ENCODE data around the gene TMEM179. TPM values are rescaled to one million over a fixed set of nuclear protein-coding genes. Genes with fewer than 3 reads are reported as not detected.

The TMEM179 gene
- total and polyA plus RNA-seq, 2 donors (not counting 3 experiments of a cell fraction or from before 2014, with no cell fraction given) = 0.14 TPM; not detected in 1

- ChIA-PET CTCF (interaction anchor here (1.0 to 1.9 kb wide), 3 partner anchors 8 to 468 kb away, joined by 3 to 9 read pairs (median 3); no protein-coding TSS in a partner anchor), POLR2A (no interaction called here)
- FAIRE-seq (no peak), DNase-seq (ENCODE audit: low read depth, low spot score) (no peak)
- H3K4me1 ChIP-seq (ENCODE audit: control insufficient read depth, extremely low read depth, insufficient read depth, low read length) = no peaks in the 10 kb centered on the region
- H4K20me1 ChIP-seq (replicated peaks; ENCODE audit: control insufficient read depth, extremely low read depth, insufficient read depth, low read length) = no peaks in the 10 kb centered on the region
- H3K9ac ChIP-seq (replicated peaks; ENCODE audit: extremely low read depth, insufficient read depth, low read length) = no peak overlapping the region
- H2AFZ ChIP-seq (ENCODE audit: low read depth, low read length) = no peak overlapping the region
- H3K4me2 ChIP-seq (ENCODE audit: insufficient read depth, low read length) = no peak overlapping the region
- TF ChIP-seq GATA2 (IDR thresholded peaks at IDR 0.05; ENCODE audit: insufficient read depth, insufficient read length, low read depth, low read length) = no peak
- TF ChIP-seq EZH2 (IDR thresholded peaks at IDR 0.05; ENCODE audit: borderline replicate concordance, low read depth, low read length, severe bottlenecking) = no peak
- no peak for TF ChIP-seq POLR2A (IDR thresholded peaks at IDR 0.05; ENCODE audit: low read depth, low read length)
- TF ChIP-seq FOS (IDR thresholded peaks at IDR 0.05; ENCODE audit: borderline replicate concordance, insufficient read depth, low read length) = no peak
- no peak for TF ChIP-seq MYC (IDR thresholded peaks at IDR 0.05; ENCODE audit: low read depth, low read length)
- TF ChIP-seq, protein P1, sequence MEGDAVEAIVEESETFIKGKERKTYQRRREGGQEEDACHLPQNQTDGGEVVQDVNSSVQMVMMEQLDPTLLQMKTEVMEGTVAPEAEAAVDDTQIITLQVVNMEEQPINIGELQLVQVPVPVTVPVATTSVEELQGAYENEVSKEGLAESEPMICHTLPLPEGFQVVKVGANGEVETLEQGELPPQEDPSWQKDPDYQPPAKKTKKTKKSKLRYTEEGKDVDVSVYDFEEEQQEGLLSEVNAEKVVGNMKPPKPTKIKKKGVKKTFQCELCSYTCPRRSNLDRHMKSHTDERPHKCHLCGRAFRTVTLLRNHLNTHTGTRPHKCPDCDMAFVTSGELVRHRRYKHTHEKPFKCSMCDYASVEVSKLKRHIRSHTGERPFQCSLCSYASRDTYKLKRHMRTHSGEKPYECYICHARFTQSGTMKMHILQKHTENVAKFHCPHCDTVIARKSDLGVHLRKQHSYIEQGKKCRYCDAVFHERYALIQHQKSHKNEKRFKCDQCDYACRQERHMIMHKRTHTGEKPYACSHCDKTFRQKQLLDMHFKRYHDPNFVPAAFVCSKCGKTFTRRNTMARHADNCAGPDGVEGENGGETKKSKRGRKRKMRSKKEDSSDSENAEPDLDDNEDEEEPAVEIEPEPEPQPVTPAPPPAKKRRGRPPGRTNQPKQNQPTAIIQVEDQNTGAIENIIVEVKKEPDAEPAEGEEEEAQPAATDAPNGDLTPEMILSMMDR (IDR thresholded peaks at IDR 0.05; ENCODE audit: extremely low read depth in 1 of 2, insufficient read depth in 1 of 2, low read depth in 1 of 2, low read length in 2 of 2) = no peak
- TF ChIP-seq JUN (IDR thresholded peaks at IDR 0.05; ENCODE audit: borderline replicate concordance, insufficient read depth, insufficient read length, low read depth) = no peak
- TF ChIP-seq POLR2AphosphoS5 (IDR thresholded peaks at IDR 0.05; ENCODE audit: insufficient read depth, low read depth, low read length) = no peak
- TF ChIP-seq, protein P2, sequence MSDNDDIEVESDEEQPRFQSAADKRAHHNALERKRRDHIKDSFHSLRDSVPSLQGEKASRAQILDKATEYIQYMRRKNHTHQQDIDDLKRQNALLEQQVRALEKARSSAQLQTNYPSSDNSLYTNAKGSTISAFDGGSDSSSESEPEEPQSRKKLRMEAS (IDR thresholded peaks at IDR 0.05; ENCODE audit: insufficient read depth, insufficient read length) = no peak
- intact Hi-C loops (cut with micrococcal nuclease) (no loop called here), dilution Hi-C loops (cut with MboI; ENCODE audit: extremely low pct_ligation_motif_present, low sequenced_read_pairs) (no loop called here)
- peaks cover 3 to 4% of the 10 kb centered on the region in 2 experiments for H3K27me3 ChIP-seq (ENCODE audit: control insufficient read depth in 2 of 2, insufficient read depth in 2 of 2, low read length in 2 of 2)
- H3K27ac ChIP-seq (ENCODE audit: insufficient read depth, low read depth, low read length) = no peak overlapping the region
- H3K4me3 ChIP-seq (replicated peaks in 1 of 3; ENCODE audit: insufficient read depth in 1 of 3, low read depth in 1 of 3, low read length in 3 of 3) = no peak overlapping the region
- no peaks in the 10 kb centered on the region for H3K36me3 ChIP-seq (ENCODE audit: control insufficient read depth in 2 of 2, extremely low read depth in 1 of 2, insufficient read depth in 2 of 2, low read length in 2 of 2)
- no peaks in the 10 kb centered on the region for H3K79me2 ChIP-seq (ENCODE audit: control insufficient read depth, insufficient read depth, low read length)
- H3K9me3 ChIP-seq (replicated peaks; ENCODE audit: control insufficient read depth, insufficient read depth, low read length) = no peaks in the 10 kb centered on the region
- H3K9me1 ChIP-seq (replicated peaks; ENCODE audit: control insufficient read depth, extremely low read depth, insufficient read depth, low read length) = no peaks in the 10 kb centered on the region
- no TSS peak for BruUV-seq (replicated peaks)
These were observed 58.5 kb downstream of the TMEM179 start for GRCh38 chr14:104545942-104546501.

All from endothelial cell of umbilical vein (primary cell).